ENCODE data around the gene TMEM237. TPM values are rescaled to one million over a fixed set of nuclear protein-coding genes. Genes with fewer than 3 reads are reported as not detected.

TMEM237 gene
- total RNA-seq, 6 donors from 2014 or later: 8.2 to 17.0 (median 13.9) TPM

DNA sequence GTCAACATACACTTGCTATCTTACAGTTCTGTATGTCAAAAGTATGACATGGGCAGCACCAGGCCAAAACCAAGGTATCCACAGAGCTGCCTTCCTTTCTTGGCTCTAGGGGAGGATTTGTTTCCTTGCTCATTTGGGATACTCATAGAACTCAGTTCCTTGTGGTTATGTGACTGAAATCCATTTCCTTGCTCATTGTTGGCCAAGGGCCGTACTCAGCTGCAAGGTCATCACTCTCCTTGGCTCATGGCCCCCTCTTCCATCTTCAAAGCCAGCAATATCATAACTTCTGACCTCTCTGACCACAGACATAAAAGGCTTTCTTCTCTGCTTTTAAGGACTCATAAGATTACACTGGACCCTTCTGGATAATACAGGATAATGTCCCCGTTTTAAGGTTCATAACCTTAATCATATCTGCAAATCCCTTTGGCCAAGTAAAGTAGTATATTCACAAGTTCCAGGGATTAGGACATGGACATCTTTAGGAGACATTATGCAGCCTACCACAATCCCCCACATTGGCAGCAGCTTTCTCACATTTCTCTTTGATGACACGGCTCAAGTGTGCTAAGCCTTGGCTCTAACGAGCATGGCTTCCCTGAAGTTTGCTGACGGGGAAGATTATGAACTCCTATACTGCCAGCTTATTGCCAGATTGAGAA is 20.9 kb downstream of the TMEM237 start:
- Histone ChIP-seq H3K4me1 (no peaks in the 10 kb centered on the region), H3K9me3 (no peaks in the 10 kb centered on the region), H3K27ac (no peak overlapping the region), H3K36me3 (peaks cover 0 to 18% (median 0%) of the 10 kb centered on the region in 4 donors), H3K4me3 (no peak overlapping the region), H3K27me3 (no peaks in the 10 kb centered on the region)
- DNase-seq (no peak), ATAC-seq (ENCODE audit: low FRiP score in 2 of 2) (peak in 1 of 2 donors; percentile 56)
- no peak for TF ChIP-seq POLR2AphosphoS5 (IDR thresholded peaks at IDR 0.05)
- TF ChIP-seq POLR2A (IDR thresholded peaks at IDR 0.05): no peak
- TF ChIP-seq, protein P1, sequence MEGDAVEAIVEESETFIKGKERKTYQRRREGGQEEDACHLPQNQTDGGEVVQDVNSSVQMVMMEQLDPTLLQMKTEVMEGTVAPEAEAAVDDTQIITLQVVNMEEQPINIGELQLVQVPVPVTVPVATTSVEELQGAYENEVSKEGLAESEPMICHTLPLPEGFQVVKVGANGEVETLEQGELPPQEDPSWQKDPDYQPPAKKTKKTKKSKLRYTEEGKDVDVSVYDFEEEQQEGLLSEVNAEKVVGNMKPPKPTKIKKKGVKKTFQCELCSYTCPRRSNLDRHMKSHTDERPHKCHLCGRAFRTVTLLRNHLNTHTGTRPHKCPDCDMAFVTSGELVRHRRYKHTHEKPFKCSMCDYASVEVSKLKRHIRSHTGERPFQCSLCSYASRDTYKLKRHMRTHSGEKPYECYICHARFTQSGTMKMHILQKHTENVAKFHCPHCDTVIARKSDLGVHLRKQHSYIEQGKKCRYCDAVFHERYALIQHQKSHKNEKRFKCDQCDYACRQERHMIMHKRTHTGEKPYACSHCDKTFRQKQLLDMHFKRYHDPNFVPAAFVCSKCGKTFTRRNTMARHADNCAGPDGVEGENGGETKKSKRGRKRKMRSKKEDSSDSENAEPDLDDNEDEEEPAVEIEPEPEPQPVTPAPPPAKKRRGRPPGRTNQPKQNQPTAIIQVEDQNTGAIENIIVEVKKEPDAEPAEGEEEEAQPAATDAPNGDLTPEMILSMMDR (IDR thresholded peaks at IDR 0.05): no peak
- no peak for TF ChIP-seq EP300 (IDR thresholded peaks at IDR 0.05)
- WGBS, 2 donors: 90 to 96% methylated on average over 5 of the region's 5 CpGs

DNA sequence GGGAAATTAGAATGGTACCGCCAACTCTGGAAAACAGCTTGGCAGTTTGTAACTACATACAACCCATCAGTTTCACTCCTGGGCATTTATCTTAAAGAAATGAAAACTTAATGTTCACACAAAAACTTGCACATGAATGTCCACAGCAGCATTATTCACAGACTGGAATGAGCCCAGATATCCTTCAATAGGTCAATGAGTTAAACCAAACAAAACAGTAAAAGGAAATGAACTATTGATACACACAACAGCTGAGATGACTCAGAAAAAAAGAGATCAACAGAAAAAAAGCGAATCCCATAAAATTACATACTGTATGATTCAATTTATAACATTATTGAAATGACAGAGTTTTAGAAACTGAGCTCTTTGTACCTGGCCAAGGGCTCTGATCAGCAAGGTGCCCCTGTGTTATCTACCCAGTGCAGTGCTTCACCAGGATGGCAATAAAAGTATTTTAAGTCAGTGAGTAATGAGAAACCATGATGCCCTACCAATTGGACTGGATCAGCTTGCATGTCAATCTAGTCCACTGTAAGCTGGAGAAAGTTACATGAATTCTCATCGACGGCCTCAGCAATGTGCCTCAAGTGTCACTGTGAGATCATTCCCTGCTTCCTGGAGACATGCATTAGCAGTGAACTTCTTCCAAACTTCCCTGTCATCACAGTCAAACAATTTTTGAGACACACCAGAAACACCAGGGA is 21.9 kb downstream of the TMEM237 start:
- DNase-seq (no peak), ATAC-seq (ENCODE audit: low FRiP score in 2 of 2) (no peak)
- peaks cover 0 to 11% (median 0%) of the 10 kb centered on the region in 4 donors for H3K36me3 ChIP-seq
- H3K27ac ChIP-seq: no peak overlapping the region
- H3K4me3 ChIP-seq: no peak overlapping the region
- TF ChIP-seq POLR2AphosphoS5 (IDR thresholded peaks at IDR 0.05): no peak
- TF ChIP-seq, protein P1 (IDR thresholded peaks at IDR 0.05): no peak
- TF ChIP-seq POLR2A (IDR thresholded peaks at IDR 0.05): no peak
- TF ChIP-seq EP300 (IDR thresholded peaks at IDR 0.05): no peak
- no peaks in the 10 kb centered on the region for H3K27me3 ChIP-seq
- H3K9me3 ChIP-seq: no peaks in the 10 kb centered on the region
- no peaks in the 10 kb centered on the region for H3K4me1 ChIP-seq
- WGBS, 2 donors: 94 to 95% methylated on average over 4 of the region's 4 CpGs

DNA sequence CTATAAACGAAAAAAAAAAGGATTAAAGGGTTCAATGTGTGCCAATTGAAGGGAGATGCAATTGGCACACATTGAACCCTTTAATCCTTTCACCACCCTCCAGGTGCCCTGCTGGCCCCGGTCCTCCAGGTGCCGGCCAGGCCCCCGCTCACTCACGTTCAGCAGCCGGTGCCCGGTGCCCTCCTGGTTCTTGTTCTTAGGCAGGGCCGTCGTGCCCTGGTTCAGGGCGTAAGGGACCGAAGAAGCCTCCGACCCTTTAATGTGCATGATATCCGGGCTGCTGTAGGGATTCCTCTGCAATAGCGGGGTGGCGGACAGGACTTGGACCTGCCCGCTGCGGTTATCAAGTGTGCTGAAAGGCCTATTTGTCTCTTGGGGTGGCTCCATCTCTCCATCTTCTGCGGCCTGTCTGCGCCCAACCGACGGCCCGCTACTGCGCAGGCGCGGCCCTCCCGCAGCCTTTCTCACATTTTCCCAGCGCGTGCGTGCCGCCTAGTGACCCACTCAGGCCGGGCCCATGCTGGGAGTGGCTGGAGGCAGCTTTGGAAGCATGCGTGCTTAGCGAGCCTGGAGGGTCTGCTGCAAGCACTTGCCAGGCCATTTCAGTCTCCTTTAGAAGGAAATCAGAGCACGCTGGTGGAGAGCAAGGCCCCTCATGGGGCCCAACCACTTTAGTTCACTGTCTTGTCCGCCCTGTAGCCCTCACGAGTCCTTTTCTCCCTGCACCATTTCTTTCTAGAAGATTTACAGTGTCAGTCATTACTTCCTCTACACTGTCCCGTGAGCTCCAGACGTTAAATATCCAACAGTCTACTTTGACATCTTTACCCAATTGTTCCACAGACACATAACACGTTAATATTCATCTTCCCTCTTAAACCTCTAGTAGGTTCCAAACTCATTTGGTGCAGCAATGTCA is 24.3 kb downstream of the TMEM237 start:
- Histone ChIP-seq H3K4me3 (peak overlapping the region in 3 of 4 donors; percentile 16 to 33 (median 19)), H3K9me3 (no peaks in the 10 kb centered on the region), H3K36me3 (peaks cover 0 to 2% (median 0%) of the 10 kb centered on the region in 4 donors), H3K4me1 (no peaks in the 10 kb centered on the region), H3K27ac (no peak overlapping the region), H3K27me3 (no peaks in the 10 kb centered on the region)
- WGBS, 2 donors: 48 to 62% methylated on average over 18 to 39 of the region's 39 CpGs
- TF ChIP-seq POLR2AphosphoS5 (IDR thresholded peaks at IDR 0.05) (peak in 1 of 2 donors; percentile 26), POLR2A (IDR thresholded peaks at IDR 0.05) (no peak), EP300 (IDR thresholded peaks at IDR 0.05) (no peak)
- TF ChIP-seq, protein P1 (IDR thresholded peaks at IDR 0.05): peak in 5 of 6 experiments; percentile 23 to 63 (median 43)
- DNase-seq: peak; percentile 73 to 93
- ATAC-seq (ENCODE audit: low FRiP score in 2 of 2): peak; percentile 87 to 92

- DNase-seq (no peak), ATAC-seq (ENCODE audit: low FRiP score in 2 of 2) (no peak)
- no peak overlapping the region for H3K27ac ChIP-seq
- no peaks in the 10 kb centered on the region for H3K9me3 ChIP-seq
- WGBS, 2 donors: 43 to 64% methylated on average over 1 of the region's 1 CpG
- H3K36me3 ChIP-seq: no peaks in the 10 kb centered on the region
- H3K4me3 ChIP-seq: no peak overlapping the region
- no peaks in the 10 kb centered on the region for H3K27me3 ChIP-seq
- no peaks in the 10 kb centered on the region for H3K4me1 ChIP-seq
- TF ChIP-seq, protein P1 (IDR thresholded peaks at IDR 0.05): no peak
- TF ChIP-seq POLR2AphosphoS5 (IDR thresholded peaks at IDR 0.05): no peak
- no peak for TF ChIP-seq EP300 (IDR thresholded peaks at IDR 0.05)
- TF ChIP-seq POLR2A (IDR thresholded peaks at IDR 0.05): no peak
Measured at GRCh38 chr2:201608021-201608420, 35.3 kb downstream of the TMEM237 start.
